Adipocyte (in vitro differentiated cells): ENCODE results near the gene VSTM4.

ENCODE experiments used
- DNase-seq: peaks from one replicate; pipeline ENCODE4 v3.0.0-alpha.2; 2015; ENCODE audit warnings: low read depth
- H3K27me3 ChIP-seq: replicated peaks from 2 replicates; pipeline ENCODE4 v1.7.0; 2013; ENCODE audit warnings: mild to moderate bottlenecking, low read length, moderate library complexity; ENCODE audit not compliant: control insufficient read depth, insufficient read depth
- H3K36me3 ChIP-seq: 2 replicates; pipeline ENCODE4 v1.7.0; 2013; ENCODE audit warnings: low read length, mild to moderate bottlenecking, moderate library complexity; ENCODE audit not compliant: control insufficient read depth, insufficient read depth, severe bottlenecking
- H3K4me1 ChIP-seq: 2 replicates; pipeline ENCODE4 v1.7.0; 2013; ENCODE audit warnings: mild to moderate bottlenecking, low read length, moderate library complexity; ENCODE audit not compliant: control insufficient read depth, insufficient read depth
- H3K4me3 ChIP-seq: 2 replicates; pipeline ENCODE4 v1.7.0; 2013; ENCODE audit warnings: mild to moderate bottlenecking, low read length, moderate library complexity
- H3K9ac ChIP-seq: 2 replicates; pipeline ENCODE4 v1.7.0; 2013; ENCODE audit warnings: mild to moderate bottlenecking, low read length, moderate library complexity
- H3K9me3 ChIP-seq: 2 replicates; pipeline ENCODE4 v1.7.0; 2013; ENCODE audit warnings: mild to moderate bottlenecking, low read length, moderate library complexity; ENCODE audit not compliant: control insufficient read depth

The VSTM4 gene

DNA sequence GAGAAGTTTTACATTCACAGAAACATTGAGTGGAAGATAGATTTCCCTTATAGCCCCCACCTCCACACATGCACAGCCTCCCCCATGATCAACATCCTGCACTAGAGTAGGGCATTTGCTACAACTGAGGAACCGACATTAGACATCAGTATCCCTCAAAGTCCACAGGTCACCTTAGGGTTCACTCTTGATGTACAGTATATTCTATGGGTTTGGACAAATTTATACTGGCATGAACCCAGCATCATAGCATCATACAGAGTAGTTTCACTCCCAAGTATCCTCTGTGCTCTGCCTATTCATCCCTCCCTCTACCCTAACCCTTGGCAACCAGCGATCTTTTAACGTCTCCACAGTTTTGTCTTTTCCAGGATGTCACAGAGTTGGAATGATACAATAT is 64.4 kb downstream of the VSTM4 start:
- no peak overlapping the region for H3K9ac ChIP-seq
- H3K36me3 ChIP-seq: peaks cover 14% of the 10 kb centered on the region
- no peaks in the 10 kb centered on the region for H3K27me3 ChIP-seq
- peaks cover 37% of the 10 kb centered on the region for H3K4me1 ChIP-seq
- no peak overlapping the region for H3K4me3 ChIP-seq
- no peak for DNase-seq
- H3K9me3 ChIP-seq: no peaks in the 10 kb centered on the region

GRCh38 chr10:49050366-49050765 is 65.0 kb downstream of the VSTM4 start:
- Histone ChIP-seq H3K27me3 (no peaks in the 10 kb centered on the region), H3K36me3 (peaks cover 19% of the 10 kb centered on the region), H3K4me3 (no peak overlapping the region), H3K9me3 (no peaks in the 10 kb centered on the region), H3K4me1 (peaks cover 32% of the 10 kb centered on the region), H3K9ac (no peak overlapping the region)
- peak; percentile 5 for DNase-seq

DNA sequence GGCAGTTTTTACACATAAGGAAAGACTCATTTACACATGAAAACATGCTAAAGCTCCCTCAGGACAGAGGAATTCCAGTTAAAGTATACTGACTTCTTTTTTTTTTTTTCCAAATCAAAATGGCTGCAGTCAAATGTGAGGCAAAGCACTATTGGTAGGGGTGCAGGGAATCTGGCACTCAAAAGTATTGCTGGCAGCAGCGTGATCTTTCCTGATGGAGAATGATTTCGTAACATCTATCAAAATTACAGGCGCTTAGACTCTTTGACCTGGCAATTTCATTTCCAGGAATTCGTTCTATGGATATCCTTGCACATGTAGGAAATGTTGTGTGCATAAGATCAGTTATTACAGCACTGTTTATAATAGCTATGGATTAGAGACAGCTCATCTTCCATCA is 65.7 kb downstream of the VSTM4 start:
- Histone ChIP-seq H3K9me3 (no peaks in the 10 kb centered on the region), H3K4me3 (no peak overlapping the region), H3K27me3 (no peaks in the 10 kb centered on the region), H3K9ac (no peak overlapping the region), H3K4me1 (peaks cover 25% of the 10 kb centered on the region), H3K36me3 (peaks cover 21% of the 10 kb centered on the region)
- no peak for DNase-seq

DNA sequence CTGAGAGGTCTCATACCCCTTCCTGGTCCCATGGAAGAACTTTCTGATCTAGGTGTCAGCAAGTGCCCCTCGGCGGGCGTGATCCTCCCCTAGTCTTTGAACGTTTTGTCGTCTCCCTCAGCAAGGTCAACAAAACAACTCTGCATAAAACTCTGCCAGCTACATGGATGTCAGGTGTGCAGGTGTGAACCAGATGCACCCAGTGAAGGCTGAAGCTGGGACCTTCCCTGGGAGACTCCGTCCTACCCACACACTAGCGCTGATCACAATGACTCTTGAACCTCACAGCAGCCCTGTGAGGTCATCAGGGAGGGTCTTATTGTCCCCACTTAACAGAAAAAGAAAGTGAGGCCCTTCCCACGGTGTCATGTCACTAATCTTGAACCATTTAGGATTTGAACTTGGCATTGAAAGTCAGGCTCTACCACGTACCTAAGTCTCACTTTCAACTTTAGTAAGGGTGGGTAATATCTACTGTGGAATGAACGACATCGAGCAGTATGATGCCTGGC is 68.1 kb downstream of the VSTM4 start:
- no peak for DNase-seq
- Histone ChIP-seq H3K27me3 (no peaks in the 10 kb centered on the region), H3K4me1 (peaks cover 13% of the 10 kb centered on the region), H3K9ac (no peak overlapping the region), H3K36me3 (peaks cover 27% of the 10 kb centered on the region), H3K4me3 (no peak overlapping the region), H3K9me3 (no peaks in the 10 kb centered on the region)

DNA sequence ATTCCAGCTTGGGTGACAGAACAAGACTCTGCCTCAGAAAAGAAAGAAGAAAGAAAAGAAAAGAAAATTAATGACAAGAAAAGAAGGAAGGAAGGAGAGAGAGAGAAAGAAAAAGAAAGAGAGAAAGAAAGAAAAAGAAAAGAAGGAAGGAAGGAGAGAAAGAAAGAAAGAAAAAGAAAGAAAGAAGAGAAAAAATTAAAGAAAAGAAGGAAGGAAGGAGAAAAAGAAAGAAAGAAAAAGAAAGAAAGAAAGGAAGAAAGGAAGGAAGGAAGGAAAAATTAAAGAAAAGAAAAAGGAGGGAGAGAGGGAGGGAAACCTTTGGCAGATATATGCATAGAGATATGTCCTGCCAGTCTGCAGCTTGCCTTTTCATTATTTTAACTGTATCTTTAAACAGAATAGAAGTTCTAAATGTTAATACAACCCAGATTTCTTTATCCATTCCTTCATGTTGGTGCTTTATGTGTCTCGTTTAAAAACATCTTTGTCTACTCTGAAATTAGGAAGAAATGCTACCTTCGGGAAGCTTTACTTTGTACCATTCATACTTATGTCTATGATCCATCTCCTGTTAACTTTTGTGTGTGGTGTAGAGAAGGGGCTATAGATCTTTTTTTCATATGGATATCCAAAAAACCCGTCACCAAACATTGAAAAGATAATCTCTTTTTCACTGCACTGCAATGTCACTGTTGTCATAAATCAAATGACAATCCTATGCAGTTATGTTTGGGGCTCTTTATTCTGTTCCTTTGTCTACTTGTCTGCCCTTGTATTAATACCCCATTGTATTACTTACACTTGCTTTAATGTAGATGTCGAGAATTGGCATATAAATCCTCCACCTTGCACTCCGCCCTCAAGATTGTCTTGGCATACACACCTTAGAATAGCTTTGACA is 70.8 kb downstream of the VSTM4 start:
- no peak overlapping the region for H3K9ac ChIP-seq
- no peak for DNase-seq
- H3K27me3 ChIP-seq: no peaks in the 10 kb centered on the region
- H3K36me3 ChIP-seq: peaks cover 28% of the 10 kb centered on the region
- H3K4me1 ChIP-seq: no peaks in the 10 kb centered on the region
- no peaks in the 10 kb centered on the region for H3K9me3 ChIP-seq
- H3K4me3 ChIP-seq: no peak overlapping the region

DNA sequence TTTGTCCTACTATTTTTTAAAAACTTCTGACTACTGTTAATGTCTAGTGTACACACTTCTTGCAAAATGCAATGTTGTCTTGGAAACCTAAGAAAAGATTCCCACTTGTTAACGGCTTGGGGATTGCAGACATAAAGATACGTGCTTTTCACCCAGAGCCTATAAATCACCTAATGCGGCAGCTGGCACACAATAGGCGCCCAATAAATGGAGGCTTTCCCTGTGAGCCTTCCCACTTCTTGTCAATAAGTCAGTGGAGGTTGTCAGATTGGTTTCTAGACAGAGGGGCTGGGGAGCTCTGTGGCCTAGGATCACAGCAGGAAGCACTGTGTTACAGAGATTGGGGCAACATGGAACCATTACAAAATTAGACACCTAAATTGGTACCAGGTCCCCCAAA is 74.7 kb downstream of the VSTM4 start:
- Histone ChIP-seq H3K9ac (no peak overlapping the region), H3K27me3 (no peaks in the 10 kb centered on the region), H3K9me3 (no peaks in the 10 kb centered on the region), H3K4me3 (no peak overlapping the region), H3K36me3 (peaks cover 23% of the 10 kb centered on the region), H3K4me1 (no peaks in the 10 kb centered on the region)
- no peak for DNase-seq

DNA sequence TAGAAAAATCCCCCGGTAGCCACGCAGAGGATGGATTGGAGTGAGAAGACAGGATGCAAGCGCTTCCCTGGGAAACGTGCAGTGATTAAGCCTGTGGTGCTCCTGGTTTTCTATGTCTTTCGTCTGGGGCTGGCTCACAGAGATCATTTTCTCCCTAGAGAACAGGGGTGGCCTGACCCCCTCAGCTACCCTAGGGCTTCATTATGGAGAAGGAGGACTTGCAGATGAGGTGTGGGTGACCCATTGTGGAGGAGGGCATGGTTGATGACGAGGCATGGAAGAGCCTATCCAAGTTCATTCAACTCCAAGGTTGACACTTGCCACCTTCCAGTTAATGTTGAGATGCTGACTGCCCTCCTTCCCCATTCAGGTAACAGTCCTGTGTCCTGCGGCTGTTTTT is 75.9 kb downstream of the VSTM4 start:
- H3K27me3 ChIP-seq: no peaks in the 10 kb centered on the region
- peaks cover 19% of the 10 kb centered on the region for H3K36me3 ChIP-seq
- no peaks in the 10 kb centered on the region for H3K9me3 ChIP-seq
- no peak overlapping the region for H3K9ac ChIP-seq
- no peak for DNase-seq
- no peak overlapping the region for H3K4me3 ChIP-seq
- no peaks in the 10 kb centered on the region for H3K4me1 ChIP-seq

DNA sequence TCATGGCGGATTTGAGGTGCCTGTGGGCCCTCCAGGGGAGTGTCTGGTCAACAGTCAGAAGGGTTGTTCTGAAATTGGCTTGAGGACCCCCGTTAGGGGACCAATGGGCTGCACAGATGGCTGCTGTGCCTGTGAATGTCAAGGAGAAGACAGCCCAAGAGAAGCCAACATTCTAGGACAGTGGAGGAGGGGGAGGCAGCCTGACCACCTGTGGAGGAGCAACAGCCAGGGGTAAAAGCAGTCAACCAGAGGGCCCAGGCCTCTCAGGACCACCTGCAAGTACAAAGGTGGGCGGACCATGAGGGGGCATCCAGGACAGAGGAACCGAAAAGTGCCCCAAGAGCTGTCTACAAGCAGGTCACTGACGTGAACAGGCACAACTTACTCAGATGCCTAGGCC is 76.6 kb downstream of the VSTM4 start:
- peaks cover 19% of the 10 kb centered on the region for H3K36me3 ChIP-seq
- no peak for DNase-seq
- no peak overlapping the region for H3K4me3 ChIP-seq
- H3K9ac ChIP-seq: no peak overlapping the region
- H3K9me3 ChIP-seq: no peaks in the 10 kb centered on the region
- no peaks in the 10 kb centered on the region for H3K27me3 ChIP-seq
- no peaks in the 10 kb centered on the region for H3K4me1 ChIP-seq

DNA sequence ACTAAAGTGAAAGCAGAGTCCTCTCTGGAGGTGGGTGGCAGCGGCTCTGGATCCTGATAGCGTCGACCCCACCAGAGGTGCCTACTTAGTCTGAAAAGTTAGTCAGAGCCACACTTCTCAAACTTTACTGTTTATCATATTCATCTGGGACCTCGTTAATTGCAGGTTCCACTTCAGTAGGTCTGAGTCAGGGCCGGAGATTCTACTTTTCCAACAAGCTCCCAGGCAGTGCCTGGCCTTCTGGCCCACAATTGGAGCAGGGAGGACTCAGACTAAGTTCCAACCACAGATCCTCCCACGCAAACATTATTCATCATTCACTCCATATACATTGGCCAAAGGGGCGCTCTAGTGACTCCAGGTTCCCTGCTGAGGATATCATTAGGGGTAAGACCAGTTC is 78.1 kb downstream of the VSTM4 start:
- H3K4me1 ChIP-seq: no peaks in the 10 kb centered on the region
- H3K36me3 ChIP-seq: peaks cover 17% of the 10 kb centered on the region
- no peaks in the 10 kb centered on the region for H3K27me3 ChIP-seq
- H3K4me3 ChIP-seq: no peak overlapping the region
- peak; percentile 85 for DNase-seq
- no peaks in the 10 kb centered on the region for H3K9me3 ChIP-seq
- no peak overlapping the region for H3K9ac ChIP-seq

DNA sequence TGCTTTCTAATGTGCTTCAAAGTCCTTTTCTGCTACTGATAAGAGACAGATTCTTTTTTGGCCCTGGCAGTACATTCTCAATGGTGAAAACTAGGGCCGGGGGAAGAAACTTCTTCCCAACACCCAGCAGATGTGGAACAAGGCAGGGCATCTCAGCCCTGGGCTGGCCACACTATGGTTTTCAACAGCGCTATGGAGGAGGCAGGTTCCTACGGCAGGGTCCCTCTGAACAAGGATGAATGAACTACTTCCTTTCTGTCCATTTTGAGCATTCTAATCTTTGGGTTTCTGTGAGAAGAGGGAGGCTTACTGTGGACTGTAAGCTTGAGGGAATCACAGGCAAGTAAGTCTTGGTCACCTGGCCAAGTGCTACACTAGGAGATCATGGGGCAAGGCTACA is 78.7 kb downstream of the VSTM4 start:
- no peaks in the 10 kb centered on the region for H3K9me3 ChIP-seq
- no peak overlapping the region for H3K9ac ChIP-seq
- H3K4me1 ChIP-seq: no peaks in the 10 kb centered on the region
- no peak for DNase-seq
- no peaks in the 10 kb centered on the region for H3K27me3 ChIP-seq
- peaks cover 21% of the 10 kb centered on the region for H3K36me3 ChIP-seq
- no peak overlapping the region for H3K4me3 ChIP-seq

DNA sequence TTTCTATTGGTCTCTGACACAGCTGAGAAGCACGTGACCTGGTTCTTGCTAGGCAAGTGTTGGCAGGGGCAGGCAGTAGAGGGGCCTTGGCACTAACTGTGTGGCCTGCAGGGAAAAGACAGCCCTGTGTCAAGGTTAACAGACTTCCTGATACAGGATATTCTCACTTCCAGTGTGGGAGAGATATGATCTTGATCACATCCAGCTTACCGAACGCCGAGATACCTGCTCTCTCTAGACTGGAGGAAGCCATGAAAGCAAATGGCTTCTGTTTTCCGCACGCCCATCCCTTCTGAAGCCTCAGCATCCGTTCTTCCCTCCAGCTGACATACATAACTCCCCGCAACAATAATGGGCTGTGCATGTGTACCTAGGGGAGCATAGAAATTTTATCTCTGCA is 79.4 kb downstream of the VSTM4 start:
- peaks cover 29% of the 10 kb centered on the region for H3K36me3 ChIP-seq
- no peak overlapping the region for H3K4me3 ChIP-seq
- no peaks in the 10 kb centered on the region for H3K9me3 ChIP-seq
- no peaks in the 10 kb centered on the region for H3K27me3 ChIP-seq
- DNase-seq: no peak
- H3K4me1 ChIP-seq: no peaks in the 10 kb centered on the region
- no peak overlapping the region for H3K9ac ChIP-seq
